ENCODE data around the gene DNAJA3. TPM values are rescaled to one million over a fixed set of nuclear protein-coding genes. Genes with fewer than 3 reads are reported as not detected.

The DNAJA3 gene
- total RNA-seq, 4 donors from 2014 or later, result 37.4 to 44.1 (median 40.8) TPM

DNA sequence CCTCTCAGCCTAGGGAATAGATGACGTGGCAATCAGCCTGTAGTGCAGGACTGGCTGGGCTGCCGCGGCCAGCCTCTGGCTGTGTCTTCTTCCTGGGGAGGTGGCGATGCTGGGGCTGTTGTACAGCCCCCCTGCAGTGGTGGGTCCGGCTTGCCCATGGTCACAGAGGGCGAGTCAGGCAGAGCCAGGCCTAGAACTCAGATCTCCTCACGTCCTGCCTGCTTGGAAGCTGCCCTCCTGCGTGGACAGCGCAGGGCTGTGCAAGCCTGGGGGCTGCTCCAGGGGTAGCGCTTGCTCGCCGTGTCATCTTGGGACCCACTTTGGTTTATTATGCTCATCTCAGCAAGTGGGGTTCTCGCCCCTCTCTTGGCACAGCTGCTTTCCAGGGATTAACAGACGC is 29.4 kb downstream of the DNAJA3 start:
- intact Hi-C loops (cut with DNase I; ENCODE audit: low total_unique reads), result no loop called here
- TF ChIP-seq, protein P1, sequence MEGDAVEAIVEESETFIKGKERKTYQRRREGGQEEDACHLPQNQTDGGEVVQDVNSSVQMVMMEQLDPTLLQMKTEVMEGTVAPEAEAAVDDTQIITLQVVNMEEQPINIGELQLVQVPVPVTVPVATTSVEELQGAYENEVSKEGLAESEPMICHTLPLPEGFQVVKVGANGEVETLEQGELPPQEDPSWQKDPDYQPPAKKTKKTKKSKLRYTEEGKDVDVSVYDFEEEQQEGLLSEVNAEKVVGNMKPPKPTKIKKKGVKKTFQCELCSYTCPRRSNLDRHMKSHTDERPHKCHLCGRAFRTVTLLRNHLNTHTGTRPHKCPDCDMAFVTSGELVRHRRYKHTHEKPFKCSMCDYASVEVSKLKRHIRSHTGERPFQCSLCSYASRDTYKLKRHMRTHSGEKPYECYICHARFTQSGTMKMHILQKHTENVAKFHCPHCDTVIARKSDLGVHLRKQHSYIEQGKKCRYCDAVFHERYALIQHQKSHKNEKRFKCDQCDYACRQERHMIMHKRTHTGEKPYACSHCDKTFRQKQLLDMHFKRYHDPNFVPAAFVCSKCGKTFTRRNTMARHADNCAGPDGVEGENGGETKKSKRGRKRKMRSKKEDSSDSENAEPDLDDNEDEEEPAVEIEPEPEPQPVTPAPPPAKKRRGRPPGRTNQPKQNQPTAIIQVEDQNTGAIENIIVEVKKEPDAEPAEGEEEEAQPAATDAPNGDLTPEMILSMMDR (IDR thresholded peaks at IDR 0.05), result no peak
- no peak for TF ChIP-seq POLR2A (IDR thresholded peaks at IDR 0.05)
- H3K4me3 ChIP-seq (ENCODE audit: low read depth, poor library complexity, severe bottlenecking), result no peak overlapping the region
- no peak for DNase-seq (ENCODE audit: low spot score in 2 of 2)
- 88 to 90% methylated on average over 14 of the region's 14 CpGs for WGBS, 2 donors

DNA sequence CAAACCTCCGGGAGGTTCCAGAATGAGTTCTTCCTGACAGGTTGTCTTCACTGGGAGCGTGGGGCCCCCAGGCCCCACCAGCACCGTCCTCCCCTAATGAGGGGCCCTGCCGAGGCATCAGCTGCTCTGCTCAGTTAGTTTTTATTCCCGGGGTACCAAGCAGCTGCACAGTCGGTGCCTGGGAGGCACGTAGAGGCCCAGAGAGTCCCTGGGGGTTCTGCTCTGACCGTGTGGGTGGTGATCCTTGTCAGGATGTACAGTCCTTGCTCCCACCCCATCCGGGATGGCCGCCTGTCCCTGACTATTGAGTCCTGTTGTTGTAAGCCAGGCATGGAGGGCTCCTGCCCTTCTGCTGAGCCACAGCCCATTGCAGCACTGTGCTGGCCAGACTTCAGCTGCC is 30.3 kb downstream of the DNAJA3 start:
- DNase-seq (ENCODE audit: low spot score in 2 of 2), result no peak
- 74 to 87% methylated on average over 10 of the region's 10 CpGs for WGBS, 2 donors
- no peak for TF ChIP-seq POLR2A (IDR thresholded peaks at IDR 0.05)
- TF ChIP-seq, protein P1 (IDR thresholded peaks at IDR 0.05), result no peak
- no peak overlapping the region for H3K4me3 ChIP-seq (ENCODE audit: low read depth, poor library complexity, severe bottlenecking)
- intact Hi-C loops (cut with DNase I; ENCODE audit: low total_unique reads), result no loop called here

DNA sequence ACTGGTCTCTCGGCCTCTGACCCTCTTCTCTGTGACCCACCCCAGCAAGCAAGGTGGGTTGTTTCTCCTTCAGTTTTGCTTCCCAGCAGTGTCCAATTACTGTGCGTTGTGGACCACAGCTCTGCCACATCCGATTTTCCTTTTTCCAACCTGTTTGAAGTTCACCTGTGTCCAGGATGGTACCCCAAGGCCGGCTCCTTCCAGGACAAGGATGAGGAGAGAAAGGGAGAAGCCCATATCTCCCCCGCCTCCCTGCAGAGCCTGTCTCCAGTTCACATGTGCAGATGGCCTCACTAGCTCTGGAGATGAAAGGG is 35.2 kb downstream of the DNAJA3 start:
- DNase-seq (ENCODE audit: low spot score in 2 of 2), result no peak
- H3K4me3 ChIP-seq (ENCODE audit: low read depth, poor library complexity, severe bottlenecking), result no peak overlapping the region
- intact Hi-C loops (cut with DNase I; ENCODE audit: low total_unique reads), result no loop called here
- TF ChIP-seq, protein P1 (IDR thresholded peaks at IDR 0.05), result no peak
- TF ChIP-seq POLR2A (IDR thresholded peaks at IDR 0.05), result no peak
- WGBS, 2 donors, result 88 to 90% methylated on average over 5 of the region's 5 CpGs

DNA sequence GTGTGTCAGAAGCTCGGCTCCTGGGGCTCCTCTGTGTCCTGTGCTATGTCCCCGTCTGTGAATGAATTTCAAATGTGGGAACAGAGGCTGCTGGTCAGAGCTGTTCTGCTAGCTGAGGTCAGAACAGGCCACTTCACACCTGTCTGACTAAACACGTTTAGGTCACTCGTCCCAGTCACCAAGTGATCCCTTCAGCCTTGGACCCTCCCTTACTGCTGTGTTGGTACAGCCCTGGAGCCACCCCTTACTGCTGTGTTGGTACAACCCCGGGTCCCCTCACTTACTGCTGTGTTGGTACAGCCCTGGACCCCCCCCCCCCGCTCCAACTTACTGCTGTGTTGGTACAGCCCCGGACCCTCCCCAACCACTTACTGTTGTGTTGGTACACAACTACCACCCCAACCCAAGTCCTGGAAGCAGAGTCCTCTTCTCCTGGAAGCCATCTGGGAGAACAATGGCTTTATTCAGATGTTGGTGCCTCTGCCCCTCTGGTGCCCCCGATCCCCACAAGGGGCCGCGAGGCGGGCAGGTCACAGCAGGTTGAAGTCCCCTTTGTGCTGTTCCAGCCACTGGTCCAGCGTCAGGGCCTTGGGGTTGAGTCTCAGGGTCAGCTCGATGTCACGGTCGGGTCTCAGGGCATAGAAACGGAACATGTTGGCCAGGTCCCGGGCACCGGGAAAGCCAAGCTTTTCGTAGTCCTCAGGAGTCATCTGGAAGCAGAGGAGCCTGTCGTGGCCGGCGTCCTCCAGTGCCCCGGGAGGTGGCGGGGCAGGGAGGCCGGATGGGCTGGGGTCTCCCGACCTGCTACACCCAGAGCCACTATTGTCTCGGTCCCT is 35.8 kb downstream of the DNAJA3 start:
- no peak overlapping the region for H3K4me3 ChIP-seq (ENCODE audit: low read depth, poor library complexity, severe bottlenecking)
- WGBS, 2 donors, result 76 to 84% methylated on average over 27 of the region's 27 CpGs
- DNase-seq (ENCODE audit: low spot score in 2 of 2), result no peak
- TF ChIP-seq, protein P1 (IDR thresholded peaks at IDR 0.05), result no peak
- TF ChIP-seq POLR2A (IDR thresholded peaks at IDR 0.05), result no peak
- intact Hi-C loops (cut with DNase I; ENCODE audit: low total_unique reads), result no loop called here

DNA sequence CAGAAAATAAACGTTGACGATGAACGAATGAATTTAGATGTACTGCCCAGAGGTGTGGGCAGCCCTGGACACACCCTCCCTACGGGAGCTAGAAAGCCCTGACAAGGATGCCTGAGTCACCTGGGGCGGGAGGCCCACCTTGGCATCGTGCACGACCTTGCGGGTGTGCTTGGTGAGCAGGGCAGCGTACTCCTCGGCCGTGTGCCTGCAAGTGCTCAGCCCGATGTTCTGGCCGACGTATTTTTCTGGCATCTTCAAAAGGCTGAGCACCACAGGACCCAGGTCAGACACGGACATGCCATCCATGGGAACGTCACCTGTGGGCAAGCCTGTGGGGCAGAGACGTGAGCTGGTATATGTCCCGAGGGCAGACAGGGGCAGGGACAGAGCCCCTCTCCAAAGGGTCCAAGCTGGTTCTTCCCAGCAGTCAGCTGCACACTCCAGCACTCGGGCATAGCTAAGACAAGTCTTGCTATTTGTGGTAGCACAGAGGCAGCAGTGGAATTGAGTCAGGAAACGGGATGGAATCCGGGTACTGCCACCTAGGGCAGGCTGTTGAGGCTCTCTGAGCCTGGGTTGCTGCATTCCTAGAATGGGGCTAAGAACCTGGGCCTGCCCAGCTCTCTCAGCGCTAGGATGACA is 38.0 kb downstream of the DNAJA3 start:
- 79 to 86% methylated on average over 21 of the region's 22 CpGs for WGBS, 2 donors
- TF ChIP-seq, protein P1 (IDR thresholded peaks at IDR 0.05), result no peak
- no peak for TF ChIP-seq POLR2A (IDR thresholded peaks at IDR 0.05)
- intact Hi-C loops (cut with DNase I; ENCODE audit: low total_unique reads), result no loop called here
- no peak for DNase-seq (ENCODE audit: low spot score in 2 of 2)
- no peak overlapping the region for H3K4me3 ChIP-seq (ENCODE audit: low read depth, poor library complexity, severe bottlenecking)

Data from lower leg skin (tissue), 4 donors.